Posterior cingulate gyrus (tissue), 11 donors: ENCODE measurements around the gene HNRNPUL1.
"Not testable (repeated sequence)": the region's sequence is repeated elsewhere in the genome, so short reads cannot be mapped to it uniquely, and the experiment has no call there.

ENCODE experiments used
- DNase-seq, 10 donors: peaks; one replicate each; pipeline versions ENCODE4 v3.0.0 to v3.0.0-alpha.2; 2020 to 2021; ENCODE audit warnings: mixed read lengths in 3 of 10
- intact Hi-C: fragments of 100-400 bp; cut with DNase I; formaldehyde crosslinking; loops from one replicate; pipeline ENCODE4 v1.15.1; 2023

Gene HNRNPUL1

GRCh38 chr19:41341669-41342490 is 77.7 kb downstream of the HNRNPUL1 start:
- DNase-seq = peak in 1 of 10 donors; percentile 49
- intact Hi-C loops = no loop called here

- intact Hi-C loops = no loop called here
- no peak for DNase-seq
Measured at GRCh38 chr19:41344162-41344561, 80.0 kb downstream of the HNRNPUL1 start.

GRCh38 chr19:41346916-41347315 is 82.7 kb downstream of the HNRNPUL1 start:
- intact Hi-C loops, DNase-seq: not testable (repeated sequence)

- intact Hi-C loops = no loop called here
- no peak for DNase-seq
Measured at GRCh38 chr19:41350735-41351338, 86.7 kb downstream of the HNRNPUL1 start.

- intact Hi-C loops = no loop called here
- peak in 4 of 10 donors; percentile 46 to 90 (median 62) for DNase-seq
Measured at GRCh38 chr19:41351339-41352245, 87.4 kb downstream of the HNRNPUL1 start.

- intact Hi-C loops = no loop called here
- DNase-seq = no peak
Measured at GRCh38 chr19:41352279-41352608, 88.1 kb downstream of the HNRNPUL1 start.

- intact Hi-C loops = no loop called here
- peak in 3 of 10 donors; percentile 36 to 89 (median 74) for DNase-seq
Measured at GRCh38 chr19:41352609-41353465, 88.7 kb downstream of the HNRNPUL1 start.

GRCh38 chr19:41353466-41354342 is 89.5 kb downstream of the HNRNPUL1 start, which contains the start of gene TGFB1:
TSS of gene TGFB1 (minus strand) at chr19:41353922. CDS start at chr19:41353044, 878 bp downstream.
- peak; percentile 26 to 94 (median 54) for DNase-seq
- intact Hi-C loops = no loop called here

- DNase-seq = no peak
- intact Hi-C loops = no loop called here
Measured at GRCh38 chr19:41354343-41354953, 90.3 kb downstream of the HNRNPUL1 start.

GRCh38 chr19:41355035-41355434 is 90.9 kb downstream of the HNRNPUL1 start:
- intact Hi-C loops = no loop called here

GRCh38 chr19:41355802-41356201 is 91.6 kb downstream of the HNRNPUL1 start:
- intact Hi-C loops = no loop called here
- no peak for DNase-seq

More at GRCh38 chr19:41355035-41355434, 90.9 kb downstream of the HNRNPUL1 start:
- DNase-seq = no peak

- DNase-seq = no peak
- intact Hi-C loops = no loop called here
Measured at GRCh38 chr19:41356984-41357739, 93.0 kb downstream of the HNRNPUL1 start.
